Fibroblast of peridontal ligament (primary cell): ENCODE data around the gene CA12.

ENCODE experiments used
- DNase-seq: peaks from one replicate; pipeline ENCODE4 v3.0.0-alpha.2; 2010; ENCODE audit errors: extremely low read depth

The CA12 gene

GRCh38 chr15:63402498-63403253 lies 21.0 kb upstream of the CA12 start:
- DNase-seq, result peak; percentile 73

GRCh38 chr15:63401714-63402497 lies 20.3 kb upstream of the CA12 start:
- DNase-seq, result no peak

GRCh38 chr15:63401078-63401477 lies 19.4 kb upstream of the CA12 start:
- no peak for DNase-seq

DNA sequence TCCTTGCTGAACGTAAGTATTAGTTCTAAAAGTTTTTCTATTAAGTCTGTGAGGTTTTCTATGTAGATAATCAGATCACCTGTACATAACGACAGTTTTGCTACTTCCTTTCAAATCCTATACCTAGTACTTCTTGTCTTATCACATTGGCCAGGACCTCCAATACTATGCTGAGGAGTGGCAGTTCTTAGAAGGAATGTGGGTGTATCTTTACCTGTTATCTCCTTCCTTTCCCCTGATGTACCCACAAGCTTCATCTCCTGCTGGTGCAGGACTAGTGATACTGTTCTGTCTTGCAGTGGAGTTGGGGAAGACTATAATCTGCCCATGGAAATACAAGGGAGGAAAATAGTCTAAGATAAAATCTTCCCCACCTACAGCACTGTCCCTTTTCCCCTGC lies 16.8 kb upstream of the CA12 start:
- DNase-seq, result no peak

DNA sequence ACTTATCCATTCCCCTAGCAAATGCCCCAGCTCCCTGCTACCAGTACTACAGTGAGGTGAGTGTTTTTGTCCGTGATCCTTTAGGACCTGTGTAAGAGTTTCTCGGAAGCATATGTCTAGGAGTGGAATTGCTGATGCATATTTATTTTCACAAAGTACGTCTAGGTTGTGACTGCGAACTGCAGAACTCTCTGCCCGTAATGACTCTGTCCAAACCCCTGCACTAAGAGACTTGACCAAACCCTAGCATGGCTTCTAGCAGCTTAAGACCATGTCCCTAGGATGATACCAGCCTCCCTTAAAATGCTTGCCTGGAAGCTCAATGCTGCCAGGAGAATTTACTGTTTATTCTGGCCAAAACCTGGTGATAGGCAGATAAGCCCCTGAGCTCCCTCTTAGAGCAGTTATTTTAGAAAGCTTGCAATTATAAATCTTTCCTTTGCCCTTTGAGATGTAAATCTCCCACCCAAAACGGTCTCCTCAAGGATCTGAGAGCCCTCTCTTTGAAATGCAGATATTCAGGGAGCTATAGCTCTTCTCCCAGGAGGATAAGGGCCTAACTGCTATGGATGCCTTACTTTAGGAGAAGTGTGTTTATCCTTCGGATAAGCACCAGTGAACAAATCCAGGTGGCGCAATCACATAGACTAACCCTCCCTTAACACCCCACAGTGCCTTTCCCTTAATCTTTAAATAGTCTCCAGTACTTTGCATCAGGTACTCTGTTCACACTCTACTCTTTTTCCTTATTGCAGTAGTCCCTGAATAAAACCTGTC lies 14.7 kb upstream of the CA12 start:
- no peak for DNase-seq

DNA sequence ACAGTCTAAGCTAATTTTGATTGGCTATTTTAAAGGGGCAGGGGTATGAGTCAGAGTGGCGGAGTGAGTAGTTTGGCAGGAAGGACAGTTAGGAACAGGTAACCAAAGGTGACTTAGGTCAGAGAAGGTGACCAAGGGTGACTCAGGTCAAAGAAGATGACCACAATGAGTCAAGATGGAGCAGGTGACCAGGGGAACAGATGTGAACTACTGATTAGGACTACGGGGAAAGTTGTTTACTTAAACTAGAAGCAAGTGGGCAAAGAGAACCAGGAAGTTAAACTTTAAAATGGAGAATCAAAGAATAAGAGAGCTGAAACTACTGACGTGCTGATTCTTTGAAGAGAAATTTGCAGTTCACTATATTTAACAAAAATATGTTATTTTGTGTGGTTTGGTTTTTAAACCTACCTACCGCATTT lies 14.1 kb upstream of the CA12 start:
- DNase-seq, result no peak

- DNase-seq, result no peak
Measured at GRCh38 chr15:63392361-63393009, 10.8 kb upstream of the CA12 start.

DNA sequence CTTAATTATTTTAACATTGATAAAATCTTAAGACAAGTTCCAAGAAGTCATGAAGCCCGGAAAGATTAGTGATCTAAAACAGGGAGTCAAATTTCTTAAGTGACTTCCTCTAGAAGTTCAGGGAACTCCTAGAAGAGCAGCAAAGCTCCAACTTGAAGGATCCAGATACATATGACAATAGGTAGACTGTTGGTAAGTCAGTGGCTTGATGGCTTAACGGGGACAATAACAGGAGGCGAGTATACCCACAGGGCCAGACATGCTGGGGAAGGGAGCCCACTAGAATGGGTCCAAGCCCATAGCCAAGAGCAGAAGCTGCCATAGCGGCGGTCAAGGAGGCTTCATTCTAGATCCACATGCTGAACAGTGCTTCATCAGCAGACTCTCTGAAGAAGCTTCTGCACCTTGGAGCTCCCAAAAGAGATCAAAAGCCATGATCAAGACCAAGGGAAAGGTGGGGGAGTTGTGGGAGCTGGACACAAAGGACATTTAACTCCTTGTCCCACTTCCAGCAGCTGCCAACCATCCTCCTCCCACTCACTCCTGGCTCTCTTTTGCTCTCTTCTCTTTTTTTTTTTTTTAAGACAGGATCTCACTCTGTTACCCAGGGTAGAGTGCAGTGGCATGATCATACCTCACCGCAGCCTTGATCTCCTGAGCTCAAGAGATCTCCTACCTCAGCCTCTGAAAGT lies 10.2 kb upstream of the CA12 start:
- no peak for DNase-seq

- DNase-seq, result no peak
Measured at GRCh38 chr15:63390689-63391088, 9.0 kb upstream of the CA12 start.

GRCh38 chr15:63389902-63390670 lies 8.4 kb upstream of the CA12 start:
- DNase-seq, result no peak

DNA sequence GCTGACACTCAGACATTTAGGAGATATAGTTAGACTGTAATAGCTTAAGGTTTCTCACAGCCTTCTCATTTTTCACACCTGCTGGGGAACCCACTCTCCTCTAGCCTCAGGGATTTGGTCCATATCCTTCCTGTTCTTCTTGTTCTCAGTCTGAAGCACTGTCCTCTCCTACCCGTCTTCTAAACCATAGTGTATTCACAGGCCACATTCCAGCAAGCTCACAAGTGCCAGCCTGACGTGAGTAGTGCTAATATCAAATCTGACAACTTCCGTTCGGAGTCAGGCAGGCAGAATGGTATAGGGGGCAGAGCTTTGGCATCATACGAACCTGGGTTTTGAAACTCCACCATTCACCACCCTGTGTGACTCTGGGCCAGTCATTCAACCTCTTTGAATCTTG lies 6.9 kb upstream of the CA12 start:
- no peak for DNase-seq

GRCh38 chr15:63387748-63388493 lies 6.3 kb upstream of the CA12 start:
- DNase-seq, result no peak

GRCh38 chr15:63385911-63386531 lies 4.4 kb upstream of the CA12 start:
- DNase-seq, result no peak

DNA sequence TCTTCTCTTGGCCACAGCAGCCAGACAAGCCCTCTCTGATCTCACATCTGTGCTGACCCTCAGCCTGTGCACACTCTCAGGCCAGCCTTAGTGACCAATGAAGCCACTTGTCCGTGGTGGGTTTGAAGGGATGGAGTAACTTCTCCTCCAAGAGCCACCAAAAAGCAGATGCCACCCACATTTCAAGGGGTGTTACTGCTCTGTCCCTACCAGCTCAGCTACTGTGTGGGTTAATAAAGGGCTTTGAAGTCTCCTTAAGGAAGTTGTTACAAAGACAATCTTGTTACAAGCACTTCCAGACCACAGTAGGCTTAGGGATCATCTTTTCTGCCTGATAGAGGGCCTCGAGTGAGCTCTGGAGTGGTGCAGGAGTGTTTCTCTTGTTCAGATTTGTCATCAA lies 3.3 kb upstream of the CA12 start:
- DNase-seq, result no peak

- DNase-seq, result no peak
Measured at GRCh38 chr15:63382966-63383710, 1.5 kb upstream of the CA12 start.

- DNase-seq, result peak; percentile 46
Measured at GRCh38 chr15:63380808-63381282, 801 bp downstream of the CA12 start.

- peak; percentile 35 for DNase-seq
Measured at GRCh38 chr15:63380151-63380807, 1.4 kb downstream of the CA12 start.
